GM12873 (cell line): ENCODE measurements around the gene NUF2.

Source experiments
- TF ChIP-seq, protein P1 (sequence below): IDR thresholded peaks from 2 replicates; pipeline ENCODE4 v1.5.1; 2012; ENCODE audit warnings: low read depth, mild to moderate bottlenecking, moderate library complexity, low read length, control low read depth; ENCODE audit not compliant: insufficient read depth; ENCODE audit errors: missing control alignments

NUF2 gene

DNA sequence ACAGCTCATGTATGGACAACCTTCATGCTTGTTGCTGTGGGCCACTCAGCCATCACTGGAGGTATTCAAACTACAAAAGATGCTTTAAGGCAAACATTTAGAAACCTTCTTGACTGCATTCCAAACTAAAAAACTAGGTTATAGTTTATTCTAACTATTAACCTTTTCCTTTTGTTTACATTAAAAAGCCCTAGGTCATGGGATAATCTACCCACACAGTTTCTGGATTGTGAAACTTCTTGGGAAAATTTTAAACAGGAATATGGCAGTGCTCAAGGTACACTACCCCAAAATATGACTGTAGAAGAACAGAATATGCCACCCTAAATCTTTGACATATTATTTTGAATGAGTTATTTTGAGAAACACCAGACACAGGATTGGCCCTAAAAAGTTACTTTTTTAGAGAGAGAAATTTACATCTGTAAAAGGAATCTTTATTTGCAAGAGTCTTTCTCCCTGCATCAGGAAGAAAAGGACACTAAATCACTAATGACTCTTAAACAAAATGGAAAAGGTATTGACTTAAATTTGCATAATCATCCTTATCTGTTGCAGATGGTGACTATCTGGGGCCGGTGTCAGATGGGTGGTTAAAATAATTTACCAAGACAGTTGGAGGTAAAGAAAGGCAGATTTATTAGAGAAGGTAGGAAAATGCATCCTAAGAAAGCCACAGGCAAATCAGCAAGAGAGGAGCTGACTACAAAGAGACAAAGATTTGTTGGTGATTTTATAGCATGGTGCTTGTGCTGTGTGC is 25.1 kb upstream of the NUF2 start:
- TF ChIP-seq, protein P1, sequence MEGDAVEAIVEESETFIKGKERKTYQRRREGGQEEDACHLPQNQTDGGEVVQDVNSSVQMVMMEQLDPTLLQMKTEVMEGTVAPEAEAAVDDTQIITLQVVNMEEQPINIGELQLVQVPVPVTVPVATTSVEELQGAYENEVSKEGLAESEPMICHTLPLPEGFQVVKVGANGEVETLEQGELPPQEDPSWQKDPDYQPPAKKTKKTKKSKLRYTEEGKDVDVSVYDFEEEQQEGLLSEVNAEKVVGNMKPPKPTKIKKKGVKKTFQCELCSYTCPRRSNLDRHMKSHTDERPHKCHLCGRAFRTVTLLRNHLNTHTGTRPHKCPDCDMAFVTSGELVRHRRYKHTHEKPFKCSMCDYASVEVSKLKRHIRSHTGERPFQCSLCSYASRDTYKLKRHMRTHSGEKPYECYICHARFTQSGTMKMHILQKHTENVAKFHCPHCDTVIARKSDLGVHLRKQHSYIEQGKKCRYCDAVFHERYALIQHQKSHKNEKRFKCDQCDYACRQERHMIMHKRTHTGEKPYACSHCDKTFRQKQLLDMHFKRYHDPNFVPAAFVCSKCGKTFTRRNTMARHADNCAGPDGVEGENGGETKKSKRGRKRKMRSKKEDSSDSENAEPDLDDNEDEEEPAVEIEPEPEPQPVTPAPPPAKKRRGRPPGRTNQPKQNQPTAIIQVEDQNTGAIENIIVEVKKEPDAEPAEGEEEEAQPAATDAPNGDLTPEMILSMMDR = no peak

DNA sequence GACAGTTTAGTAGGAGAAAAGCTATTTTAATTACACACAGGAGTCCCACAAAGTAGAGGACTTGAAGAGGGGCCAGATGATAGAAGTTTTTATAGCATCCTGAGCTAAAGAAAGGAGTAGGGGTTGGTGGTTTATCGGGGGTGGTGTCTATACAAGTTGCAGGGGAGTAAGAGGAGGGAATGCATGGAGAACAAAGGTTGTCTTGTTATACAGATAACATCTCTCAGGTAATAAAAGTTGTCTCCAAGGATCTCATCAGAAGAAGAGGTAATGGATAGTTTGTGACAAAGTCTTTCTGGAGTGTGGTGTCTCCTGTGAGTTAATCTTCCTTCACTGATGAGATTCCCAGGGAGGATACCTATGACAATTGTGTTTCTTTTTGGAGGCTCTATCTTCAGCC is 23.4 kb upstream of the NUF2 start:
- TF ChIP-seq, protein P1 = no peak

DNA sequence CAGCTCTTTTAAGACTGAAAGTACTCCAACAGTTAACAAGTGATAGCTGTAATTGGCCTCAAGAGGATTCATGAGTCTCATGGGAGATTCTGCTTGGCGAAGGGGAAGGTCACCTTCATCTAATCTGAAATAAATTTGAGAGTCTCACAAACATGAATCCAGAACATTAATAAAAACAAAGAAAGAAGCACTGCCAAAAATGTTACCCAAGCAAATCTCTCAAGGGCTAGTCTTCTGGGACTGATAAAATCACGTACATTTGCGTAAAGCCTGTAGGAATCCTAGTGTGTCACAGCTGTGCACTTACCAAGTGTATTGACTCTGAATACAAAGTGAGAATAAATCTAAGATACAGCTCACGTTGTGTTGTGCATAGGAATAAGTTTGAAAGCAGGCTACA is 21.2 kb upstream of the NUF2 start:
- TF ChIP-seq, protein P1 = no peak

DNA sequence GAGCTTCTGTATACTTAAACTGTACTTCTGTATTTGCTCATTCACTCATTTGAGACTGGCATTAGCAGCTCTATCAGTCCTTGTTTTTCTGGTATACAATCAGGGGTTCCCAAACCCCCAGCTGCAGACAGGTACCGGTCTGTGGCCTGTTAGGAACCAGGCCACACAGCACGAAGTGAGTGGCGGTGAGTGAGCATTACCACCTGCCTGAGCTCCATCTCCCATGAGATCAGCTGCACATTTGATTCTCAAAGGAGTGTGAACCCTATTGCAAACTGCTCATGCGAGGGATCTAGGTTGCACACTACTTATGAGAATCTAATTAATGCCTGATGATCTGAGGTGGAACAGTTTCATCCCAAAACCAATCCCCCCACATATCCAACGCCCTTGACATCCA is 18.2 kb upstream of the NUF2 start:
- TF ChIP-seq, protein P1 = no peak

DNA sequence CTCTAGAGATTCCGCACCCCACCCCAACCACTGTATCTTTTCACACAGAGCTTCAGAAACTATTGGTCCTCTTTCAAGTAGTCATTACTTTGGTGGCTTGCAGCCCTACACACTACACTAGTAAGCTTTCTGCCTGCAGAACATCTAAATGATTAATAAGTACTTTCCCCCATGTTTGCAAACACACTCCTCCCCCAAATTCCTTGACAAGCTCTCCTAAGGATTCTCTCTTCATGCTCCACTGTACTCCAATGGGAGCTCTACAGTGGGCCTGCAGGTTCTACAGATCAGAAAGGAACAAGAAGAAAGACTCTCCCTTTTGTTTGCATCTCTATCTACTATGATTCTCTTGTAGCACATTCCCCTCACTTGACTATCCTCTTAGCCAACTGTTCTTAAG is 16.3 kb upstream of the NUF2 start:
- TF ChIP-seq, protein P1 = no peak

DNA sequence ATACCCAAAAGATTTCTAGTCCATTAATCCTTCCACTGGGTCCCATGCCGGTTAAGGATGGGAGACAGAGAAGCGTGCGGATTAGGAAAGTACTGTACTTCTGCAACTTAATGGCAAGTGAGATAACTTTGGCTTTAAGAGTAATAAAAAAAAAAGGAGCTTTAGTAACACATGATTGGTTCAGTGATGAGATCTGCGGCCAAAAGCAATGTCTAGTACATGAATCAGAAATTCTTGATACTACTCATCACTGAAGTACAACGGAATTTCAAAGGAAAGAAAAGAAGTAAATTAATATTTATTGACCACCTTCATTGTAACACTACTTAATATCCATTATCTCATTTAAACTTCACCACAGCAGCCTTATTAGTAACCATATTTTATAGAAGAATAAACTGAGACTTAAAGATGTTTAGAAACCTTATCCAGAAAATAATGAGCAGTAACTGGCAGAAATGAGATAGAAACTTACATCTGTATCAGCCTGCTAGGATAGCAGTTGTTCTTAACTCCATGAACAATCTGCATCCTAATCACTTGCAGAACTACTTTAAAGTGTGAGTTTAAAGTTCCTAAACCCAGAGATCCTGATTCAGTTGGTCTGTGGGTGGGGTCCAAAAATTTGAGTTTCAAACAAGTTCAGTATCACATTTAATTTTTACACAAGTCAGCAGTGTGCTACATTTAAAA is 14.1 kb upstream of the NUF2 start:
- TF ChIP-seq, protein P1 = no peak

DNA sequence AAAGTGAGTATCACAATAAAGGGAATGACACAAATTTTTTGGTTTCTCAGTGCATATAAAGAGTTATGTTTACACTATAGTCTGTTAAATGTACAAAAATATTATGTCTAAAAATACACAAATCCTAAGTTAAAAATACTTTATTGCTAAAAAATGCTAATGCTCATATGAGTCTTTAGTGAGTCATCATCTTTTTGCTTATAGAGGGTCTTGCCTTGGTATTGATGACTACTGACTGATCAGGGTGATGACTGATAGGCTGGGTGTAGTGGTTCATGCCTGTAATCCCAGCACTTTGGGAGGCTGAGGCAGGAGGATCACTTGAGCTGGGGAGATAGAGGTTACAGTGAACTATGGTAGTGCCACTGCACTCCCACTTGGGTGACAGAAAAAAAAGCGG is 12.9 kb upstream of the NUF2 start:
- TF ChIP-seq, protein P1 = no peak
